IPS DF 6.9 (cell line): ENCODE measurements around the gene NRAP.

Experiments used
- DNase-seq: peaks from one replicate; pipeline ENCODE4 v3.0.0-alpha.2; 2013; ENCODE audit warnings: low read depth, low spot score
- H3K27ac ChIP-seq: one replicate; pipeline ENCODE4 v1.5.1; 2013; ENCODE audit warnings: low read length, control low read depth
- H3K27me3 ChIP-seq: 2 replicates; pipeline ENCODE4 v1.6.1; 2013; ENCODE audit warnings: mild to moderate bottlenecking, low read length; ENCODE audit not compliant: control insufficient read depth, insufficient read depth
- H3K36me3 ChIP-seq: 2 replicates; pipeline ENCODE4 v1.6.1; 2013; ENCODE audit warnings: low read length; ENCODE audit not compliant: control insufficient read depth, insufficient read depth
- H3K4me1 ChIP-seq: 2 replicates; pipeline ENCODE4 v1.6.1; 2013; ENCODE audit warnings: low read length; ENCODE audit not compliant: control insufficient read depth, insufficient read depth
- H3K4me3 ChIP-seq: 2 replicates; pipeline ENCODE4 v1.5.1; 2013; ENCODE audit warnings: mild to moderate bottlenecking, low read length
- H3K9me3 ChIP-seq: 2 replicates; pipeline ENCODE4 v1.6.1; 2013; ENCODE audit warnings: low read length, inconsistent platforms; ENCODE audit not compliant: control insufficient read depth, insufficient read depth
- WGBS: extraction: QIAGEN DNeasy Blood & Tissue Kit; methylation state at CpG from one replicate; pipeline ENCODE4 v1.1.7; 2013; ENCODE audit warnings: mixed read lengths, missing lambda C conversion rate; ENCODE audit not compliant: insufficient read length, insufficient coverage; 5-methylcytosine and 5-hydroxymethylcytosine counted together

NRAP gene

GRCh38 chr10:113585949-113586348, 77.9 kb downstream of the NRAP start:
- Histone ChIP-seq H3K4me3 (no peak overlapping the region), H3K9me3 (no peaks in the 10 kb centered on the region), H3K27me3 (no peaks in the 10 kb centered on the region), H3K36me3 (no peaks in the 10 kb centered on the region), H3K27ac (no peak overlapping the region), H3K4me1 (no peaks in the 10 kb centered on the region)
- no peak for DNase-seq
- WGBS = no CpG with 5 or more reads among the region's 1 CpG

- Histone ChIP-seq H3K4me3 (no peak overlapping the region), H3K9me3 (no peaks in the 10 kb centered on the region), H3K27me3 (no peaks in the 10 kb centered on the region), H3K36me3 (no peaks in the 10 kb centered on the region), H3K27ac (no peak overlapping the region), H3K4me1 (no peaks in the 10 kb centered on the region)
- DNase-seq = no peak
- no CpG with 5 or more reads among the region's 3 CpGs for WGBS
These were observed 80.3 kb downstream of the NRAP start for GRCh38 chr10:113583571-113583970.

- Histone ChIP-seq H3K36me3 (no peaks in the 10 kb centered on the region), H3K27me3 (no peaks in the 10 kb centered on the region), H3K4me3 (no peak overlapping the region), H3K9me3 (no peaks in the 10 kb centered on the region), H3K4me1 (no peaks in the 10 kb centered on the region), H3K27ac (no peak overlapping the region)
- DNase-seq = no peak
- no CpG with 5 or more reads among the region's 1 CpG for WGBS
These were observed 82.7 kb downstream of the NRAP start for GRCh38 chr10:113581092-113581491.

- no CpG with 5 or more reads among the region's 1 CpG for whole genome bisulfite sequencing
These were observed 85.1 kb downstream of the NRAP start for GRCh38 chr10:113578773-113579172.

GRCh38 chr10:113576852-113577251, 87.0 kb downstream of the NRAP start:
- DNase-seq = no peak
- Histone ChIP-seq H3K4me1 (no peaks in the 10 kb centered on the region), H3K27me3 (no peaks in the 10 kb centered on the region), H3K36me3 (no peaks in the 10 kb centered on the region), H3K4me3 (no peak overlapping the region), H3K9me3 (no peaks in the 10 kb centered on the region), H3K27ac (no peak overlapping the region)
- no CpG with 5 or more reads among the region's 4 CpGs for WGBS

More at GRCh38 chr10:113578773-113579172, 85.1 kb downstream of the NRAP start:
- no peaks in the 10 kb centered on the region for H3K9me3 ChIP-seq
- no peaks in the 10 kb centered on the region for H3K36me3 ChIP-seq
- no peaks in the 10 kb centered on the region for H3K4me1 ChIP-seq
- no peak overlapping the region for H3K27ac ChIP-seq
- H3K27me3 ChIP-seq = no peaks in the 10 kb centered on the region
- no peak overlapping the region for H3K4me3 ChIP-seq
- DNase-seq = no peak

GRCh38 chr10:113573368-113573767, 90.5 kb downstream of the NRAP start:
- WGBS = no CpG with 5 or more reads among the region's 1 CpG
- Histone ChIP-seq H3K27ac (no peak overlapping the region), H3K36me3 (no peaks in the 10 kb centered on the region), H3K9me3 (no peaks in the 10 kb centered on the region), H3K27me3 (no peaks in the 10 kb centered on the region), H3K4me3 (no peak overlapping the region), H3K4me1 (no peaks in the 10 kb centered on the region)
- no peak for DNase-seq

- no peak overlapping the region for H3K27ac ChIP-seq
- WGBS = no CpG with 5 or more reads among the region's 11 CpGs
- no peaks in the 10 kb centered on the region for H3K9me3 ChIP-seq
- no peaks in the 10 kb centered on the region for H3K4me1 ChIP-seq
- DNase-seq = no peak
- H3K36me3 ChIP-seq = no peaks in the 10 kb centered on the region
- H3K4me3 ChIP-seq = no peak overlapping the region
- no peaks in the 10 kb centered on the region for H3K27me3 ChIP-seq
These were observed 91.1 kb downstream of the NRAP start for GRCh38 chr10:113572520-113573290.

- no peak for DNase-seq
- Histone ChIP-seq H3K4me1 (no peaks in the 10 kb centered on the region; the same call in 1 of the 2 replicates), H3K9me3 (no peaks in the 10 kb centered on the region), H3K27me3 (no peaks in the 10 kb centered on the region), H3K27ac (no peak overlapping the region), H3K4me3 (no peak overlapping the region), H3K36me3 (no peaks in the 10 kb centered on the region)
- no CpG with 5 or more reads among the region's 8 CpGs for WGBS
These were observed 94.3 kb downstream of the NRAP start for GRCh38 chr10:113569576-113569975.

- no peak for DNase-seq
- Histone ChIP-seq H3K4me1 (no peaks in the 10 kb centered on the region; the same call in 1 of the 2 replicates), H3K27me3 (peaks cover 10% of the 10 kb centered on the region), H3K27ac (no peak overlapping the region), H3K9me3 (no peaks in the 10 kb centered on the region), H3K36me3 (no peaks in the 10 kb centered on the region), H3K4me3 (no peak overlapping the region)
- WGBS = no CpG with 5 or more reads among the region's 6 CpGs
These were observed 97.0 kb downstream of the NRAP start for GRCh38 chr10:113566888-113567287.

GRCh38 chr10:113565364-113565763, 98.5 kb downstream of the NRAP start:
- DNase-seq = no peak
- Histone ChIP-seq H3K27me3 (peaks cover 26% of the 10 kb centered on the region), H3K4me1 (no peaks in the 10 kb centered on the region; the same call in 1 of the 2 replicates), H3K4me3 (no peak overlapping the region), H3K9me3 (no peaks in the 10 kb centered on the region), H3K36me3 (no peaks in the 10 kb centered on the region), H3K27ac (no peak overlapping the region)
- WGBS = no CpG with 5 or more reads among the region's 1 CpG
